Mononuclear cell (primary cell): Measurements from ENCODE around the gene DMBX1. TPM values are rescaled to one million over a fixed set of nuclear protein-coding genes. Genes with fewer than 3 reads are reported as not detected.

Experiments
- H3K27me3 ChIP-seq: 2 replicates; pipeline ENCODE4 v1.6.0; 2011; ENCODE audit warnings: low read length, control low read depth; ENCODE audit not compliant: insufficient read depth
- H3K4me1 ChIP-seq: 2 replicates; pipeline ENCODE4 v1.5.1; 2011; ENCODE audit warnings: mild to moderate bottlenecking, low read length, control low read depth; ENCODE audit not compliant: insufficient read depth
- H3K4me3 ChIP-seq: 2 replicates; pipeline ENCODE4 v1.5.1; 2011; ENCODE audit warnings: mild to moderate bottlenecking, low read length, moderate library complexity
- H3K9me3 ChIP-seq: 2 replicates; pipeline ENCODE4 v1.5.1; 2011; ENCODE audit warnings: low read depth, mild to moderate bottlenecking, control low read depth, low read length
- total RNA-seq: library from RNA; depleted of rRNA; stranded (reverse); fragments of >200 nt; gene quantifications from one replicate; pipeline ENCODE4 v1.2.3, GENCODE V29; 2012

DMBX1 gene
- not detected for total RNA-seq

GRCh38 chr1:46489638-46490405, at the start of gene DMBX1:
TSS of gene DMBX1 (plus strand) at chr1:46489836. CDS start at chr1:46507011, 17,175 bp downstream.
- Histone ChIP-seq H3K9me3 (no peaks in the 10 kb centered on the region), H3K4me3 (no peak within 1 kb of the TSS), H3K27me3 (peaks cover 83% of the 10 kb centered on the region), H3K4me1 (peaks cover 11% of the 10 kb centered on the region)

DNA sequence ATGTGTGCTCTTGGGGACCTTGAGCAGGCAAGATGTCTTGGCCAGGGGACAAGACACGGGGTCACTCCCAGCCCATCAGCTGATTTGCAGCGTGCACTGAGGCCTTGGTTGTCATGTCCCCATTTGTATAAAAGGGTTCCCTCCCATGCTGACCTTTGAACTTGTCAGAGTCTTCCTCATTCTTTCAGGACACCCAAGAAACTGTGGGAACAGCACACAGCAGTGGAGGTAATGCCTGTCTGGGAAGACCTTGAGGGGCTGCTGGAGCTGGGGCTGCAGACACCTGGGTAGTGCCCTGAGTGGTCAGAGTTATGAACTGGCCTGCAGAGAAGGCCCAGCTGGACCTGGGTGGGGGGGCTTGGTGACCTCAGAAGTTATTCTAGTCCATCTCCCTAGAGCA, 49.2 kb upstream of the DMBX1 start:
- H3K9me3 ChIP-seq, result no peaks in the 10 kb centered on the region

DNA sequence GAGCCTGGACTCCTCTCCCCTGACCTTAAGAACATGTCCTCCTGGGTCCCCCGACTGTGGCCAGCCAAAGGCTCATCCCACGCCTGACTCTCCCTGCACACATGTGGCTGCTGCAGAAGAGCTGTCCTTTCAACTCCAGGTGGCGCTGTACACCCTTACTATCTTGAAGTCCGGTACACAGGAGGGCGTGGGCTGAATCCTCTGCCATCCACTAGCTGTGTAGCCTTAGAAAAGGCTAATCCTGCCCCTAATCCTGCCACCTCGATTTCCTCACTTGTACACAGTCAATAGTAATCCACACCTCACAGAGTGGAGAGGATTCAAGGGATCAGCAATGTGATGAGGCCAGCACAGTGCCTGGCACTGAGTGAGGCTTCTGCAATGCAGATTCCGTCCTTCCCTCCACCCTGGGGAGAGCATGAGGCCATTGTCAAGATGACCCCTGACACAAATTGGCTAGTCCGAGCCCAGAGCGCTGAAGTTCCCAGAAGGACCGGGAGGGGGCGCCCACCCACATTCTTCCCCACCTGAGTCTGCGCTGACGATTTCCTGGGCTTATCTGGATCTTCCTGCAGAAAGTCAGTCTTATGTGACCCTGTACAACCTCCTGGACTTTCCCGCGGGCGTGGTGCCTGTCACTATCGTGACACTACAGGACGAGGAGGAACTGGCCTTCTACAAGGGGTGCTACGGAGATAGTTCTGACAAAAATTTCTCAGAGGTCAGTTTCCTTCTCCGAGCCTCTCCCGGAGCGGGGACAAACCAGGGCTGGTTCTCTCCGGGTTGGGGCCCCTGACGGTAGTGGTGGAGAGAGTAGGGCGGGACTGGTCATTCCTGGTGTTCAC, 47.1 kb upstream of the DMBX1 start:
- H3K4me3 ChIP-seq, result peak overlapping the region; percentile 26

More for the DNA sequence above, 49.2 kb upstream of the DMBX1 start:
- Histone ChIP-seq H3K4me1 (peaks cover 9% of the 10 kb centered on the region), H3K27me3 (no peaks in the 10 kb centered on the region), H3K4me3 (no peak overlapping the region)

GRCh38 chr1:46444466-46444865, 45.2 kb upstream of the DMBX1 start:
- Histone ChIP-seq H3K27me3 (peaks cover 27% of the 10 kb centered on the region), H3K4me1 (peaks cover 15% of the 10 kb centered on the region), H3K9me3 (no peaks in the 10 kb centered on the region), H3K4me3 (no peak overlapping the region)

More for the DNA sequence above, 47.1 kb upstream of the DMBX1 start:
- Histone ChIP-seq H3K9me3 (no peaks in the 10 kb centered on the region), H3K4me1 (peaks cover 9% of the 10 kb centered on the region), H3K27me3 (peaks cover 10% of the 10 kb centered on the region)

GRCh38 chr1:46445773-46446256, 43.8 kb upstream of the DMBX1 start:
- H3K27me3 ChIP-seq, result peaks cover 37% of the 10 kb centered on the region
- no peaks in the 10 kb centered on the region for H3K9me3 ChIP-seq
- no peak overlapping the region for H3K4me3 ChIP-seq
- H3K4me1 ChIP-seq, result peaks cover 15% of the 10 kb centered on the region

GRCh38 chr1:46446646-46447498, 42.8 kb upstream of the DMBX1 start:
- H3K9me3 ChIP-seq, result no peaks in the 10 kb centered on the region
- no peak overlapping the region for H3K4me3 ChIP-seq
- peaks cover 15% of the 10 kb centered on the region for H3K4me1 ChIP-seq
- peaks cover 40% of the 10 kb centered on the region for H3K27me3 ChIP-seq

- H3K4me3 ChIP-seq, result no peak overlapping the region
- peaks cover 11% of the 10 kb centered on the region for H3K4me1 ChIP-seq
- H3K27me3 ChIP-seq, result peaks cover 40% of the 10 kb centered on the region
- no peaks in the 10 kb centered on the region for H3K9me3 ChIP-seq
Observed at GRCh38 chr1:46447499-46448108, 42.0 kb upstream of the DMBX1 start.

GRCh38 chr1:46448109-46448911, 41.3 kb upstream of the DMBX1 start:
- peaks cover 6% of the 10 kb centered on the region for H3K4me1 ChIP-seq
- no peak overlapping the region for H3K4me3 ChIP-seq
- H3K9me3 ChIP-seq, result no peaks in the 10 kb centered on the region
- peaks cover 40% of the 10 kb centered on the region for H3K27me3 ChIP-seq

- Histone ChIP-seq H3K27me3 (peaks cover 40% of the 10 kb centered on the region), H3K4me3 (no peak overlapping the region), H3K9me3 (no peaks in the 10 kb centered on the region), H3K4me1 (peaks cover 6% of the 10 kb centered on the region)
Observed at GRCh38 chr1:46449223-46450159, 40.1 kb upstream of the DMBX1 start.

- Histone ChIP-seq H3K9me3 (no peaks in the 10 kb centered on the region), H3K27me3 (peaks cover 40% of the 10 kb centered on the region)
Observed at GRCh38 chr1:46450160-46450517, 39.5 kb upstream of the DMBX1 start.

GRCh38 chr1:46451948-46452930, 37.4 kb upstream of the DMBX1 start:
- Histone ChIP-seq H3K27me3 (peaks cover 34% of the 10 kb centered on the region), H3K4me3 (no peak overlapping the region), H3K9me3 (no peaks in the 10 kb centered on the region), H3K4me1 (peaks cover 6% of the 10 kb centered on the region)

More at GRCh38 chr1:46450160-46450517, 39.5 kb upstream of the DMBX1 start:
- no peak overlapping the region for H3K4me3 ChIP-seq
- H3K4me1 ChIP-seq, result peaks cover 6% of the 10 kb centered on the region

- Histone ChIP-seq H3K4me1 (peaks cover 6% of the 10 kb centered on the region), H3K9me3 (no peaks in the 10 kb centered on the region), H3K4me3 (no peak overlapping the region), H3K27me3 (peaks cover 27% of the 10 kb centered on the region)
Observed at GRCh38 chr1:46452931-46453325, 36.7 kb upstream of the DMBX1 start.
